GM19043 (cell line): ENCODE measurements around the gene GLT8D2.

ENCODE experiments used
- ATAC-seq: cut with Tn5 transposase; IDR thresholded peaks from one replicate; pipeline ENCODE4 v1.9.1; 2021; ENCODE audit warnings: low read depth; ENCODE audit not compliant: unreplicated experiment

Gene GLT8D2, protein sequence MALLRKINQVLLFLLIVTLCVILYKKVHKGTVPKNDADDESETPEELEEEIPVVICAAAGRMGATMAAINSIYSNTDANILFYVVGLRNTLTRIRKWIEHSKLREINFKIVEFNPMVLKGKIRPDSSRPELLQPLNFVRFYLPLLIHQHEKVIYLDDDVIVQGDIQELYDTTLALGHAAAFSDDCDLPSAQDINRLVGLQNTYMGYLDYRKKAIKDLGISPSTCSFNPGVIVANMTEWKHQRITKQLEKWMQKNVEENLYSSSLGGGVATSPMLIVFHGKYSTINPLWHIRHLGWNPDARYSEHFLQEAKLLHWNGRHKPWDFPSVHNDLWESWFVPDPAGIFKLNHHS

DNA sequence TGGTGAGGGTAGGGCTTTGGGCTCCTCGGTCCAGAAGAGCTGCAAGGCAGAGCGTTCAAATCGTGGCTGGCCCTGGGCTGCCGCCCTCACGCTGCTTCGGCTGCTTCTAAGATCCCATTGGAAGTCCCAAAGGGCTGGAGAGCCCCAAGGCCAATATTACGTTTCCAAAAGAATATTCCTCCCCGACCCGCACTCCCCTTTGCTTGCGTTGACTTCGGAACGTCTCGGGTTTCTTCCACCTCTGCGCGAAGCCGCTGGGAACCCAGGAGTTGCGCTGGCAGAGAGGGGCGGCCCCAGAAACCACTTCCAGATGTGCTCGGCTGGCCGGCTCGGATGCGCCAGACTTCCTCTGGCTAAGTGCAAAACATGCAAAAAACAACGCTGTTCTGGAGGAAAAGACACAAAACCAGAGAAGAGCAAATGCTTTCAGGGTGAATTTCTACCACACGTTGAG is at the start of gene GLT8D2:
TSS of gene GLT8D2 (minus strand) at position 285 of the 454 bp plus-strand sequence. CDS start 30,539 bp downstream, outside the sequence.
- no peak for ATAC-seq

DNA sequence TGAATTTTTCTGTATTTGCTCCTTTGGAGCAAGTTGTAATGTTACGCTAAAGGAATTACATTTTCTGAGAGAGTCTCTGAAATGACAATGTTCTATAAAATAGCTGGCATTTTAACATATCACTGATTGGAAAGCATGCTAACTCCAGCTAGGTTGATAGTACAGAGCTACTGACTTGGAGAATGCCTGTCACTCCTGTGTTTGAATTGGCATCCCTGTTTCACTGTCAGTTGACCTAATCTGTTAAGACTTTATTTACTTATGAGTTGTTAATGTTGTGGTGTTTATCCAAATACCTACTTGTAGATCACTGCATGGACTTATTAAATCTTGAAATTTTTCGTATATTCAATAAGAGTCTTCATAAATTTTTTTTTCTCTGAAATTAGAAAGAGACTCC is 48.0 kb upstream of the GLT8D2 start:
- no peak for ATAC-seq

DNA sequence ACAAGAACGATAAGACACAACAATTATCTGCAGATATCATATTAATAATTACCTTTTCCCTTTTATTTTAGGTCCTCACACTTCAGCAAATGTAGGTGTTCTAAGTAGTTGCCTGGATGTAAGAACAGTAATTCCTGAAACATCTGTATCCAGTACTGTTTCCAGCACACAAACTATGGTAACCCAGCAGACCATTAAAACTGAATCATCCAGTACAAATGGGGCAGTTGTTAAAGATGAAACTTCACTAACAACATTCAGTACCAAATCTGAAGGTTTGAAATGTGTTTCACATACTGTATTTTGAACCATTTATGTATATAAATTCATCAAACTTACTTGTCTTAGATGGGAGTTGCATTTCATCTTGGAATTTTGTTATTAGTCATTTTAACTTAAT is 45.3 kb upstream of the GLT8D2 start:
- ATAC-seq, result no peak

DNA sequence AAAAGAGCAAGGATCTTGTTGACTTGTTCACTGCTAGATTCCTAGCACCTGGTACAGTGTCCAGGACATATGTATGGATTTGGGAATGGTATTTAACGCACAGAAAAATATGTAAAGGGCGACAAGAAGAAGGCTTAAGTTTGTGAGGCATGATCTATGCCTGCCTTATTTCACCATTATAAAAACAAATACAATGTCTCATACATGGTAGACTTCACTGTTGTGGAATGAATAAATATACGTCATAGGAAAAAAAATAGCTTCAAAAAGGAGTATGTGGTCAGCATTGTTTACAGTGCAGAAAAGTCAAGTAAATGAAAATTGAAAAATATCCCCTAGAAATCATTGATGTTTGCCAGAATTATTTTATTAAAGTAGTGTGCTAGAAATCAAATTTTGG is 44.3 kb upstream of the GLT8D2 start:
- no peak for ATAC-seq

DNA sequence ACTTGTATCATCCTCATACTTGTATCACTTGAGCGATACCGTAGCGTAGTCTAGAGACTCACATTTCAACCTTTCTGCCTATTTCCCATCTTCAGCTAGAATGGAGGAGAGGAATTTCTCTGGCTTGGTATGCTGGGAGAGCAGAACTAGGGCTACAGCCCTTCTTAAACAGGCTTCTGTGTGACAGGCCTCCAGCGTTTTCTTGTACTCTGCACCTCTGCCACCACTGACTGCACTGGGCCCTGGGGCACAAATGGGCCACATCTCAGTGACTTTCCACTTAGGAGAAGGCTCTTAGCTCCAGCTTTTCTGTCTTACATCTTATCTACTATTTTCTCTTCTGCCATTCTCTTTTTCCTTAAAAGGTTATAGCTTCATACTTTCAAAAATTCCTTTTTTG is 41.1 kb upstream of the GLT8D2 start:
- no peak for ATAC-seq

DNA sequence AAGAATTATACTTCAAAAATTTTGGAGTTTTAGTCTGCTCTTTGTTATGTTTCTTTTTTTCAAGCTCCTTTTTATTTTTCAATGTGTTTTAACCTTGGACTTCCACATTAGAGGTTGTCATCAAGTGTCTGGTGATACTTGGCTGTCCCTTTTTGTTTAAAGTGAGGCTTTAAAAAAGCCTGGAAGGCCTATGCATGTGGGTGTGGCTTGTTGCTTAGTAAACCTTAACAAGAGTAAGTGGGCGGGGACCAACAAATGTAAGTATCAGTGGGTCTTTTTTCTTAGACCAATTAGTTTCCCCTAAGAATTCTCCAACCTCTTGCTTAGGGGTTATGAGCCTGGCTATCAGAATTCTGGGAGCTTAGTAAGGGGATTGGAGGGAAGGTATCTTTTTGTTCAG is 40.7 kb upstream of the GLT8D2 start:
- ATAC-seq, result no peak

DNA sequence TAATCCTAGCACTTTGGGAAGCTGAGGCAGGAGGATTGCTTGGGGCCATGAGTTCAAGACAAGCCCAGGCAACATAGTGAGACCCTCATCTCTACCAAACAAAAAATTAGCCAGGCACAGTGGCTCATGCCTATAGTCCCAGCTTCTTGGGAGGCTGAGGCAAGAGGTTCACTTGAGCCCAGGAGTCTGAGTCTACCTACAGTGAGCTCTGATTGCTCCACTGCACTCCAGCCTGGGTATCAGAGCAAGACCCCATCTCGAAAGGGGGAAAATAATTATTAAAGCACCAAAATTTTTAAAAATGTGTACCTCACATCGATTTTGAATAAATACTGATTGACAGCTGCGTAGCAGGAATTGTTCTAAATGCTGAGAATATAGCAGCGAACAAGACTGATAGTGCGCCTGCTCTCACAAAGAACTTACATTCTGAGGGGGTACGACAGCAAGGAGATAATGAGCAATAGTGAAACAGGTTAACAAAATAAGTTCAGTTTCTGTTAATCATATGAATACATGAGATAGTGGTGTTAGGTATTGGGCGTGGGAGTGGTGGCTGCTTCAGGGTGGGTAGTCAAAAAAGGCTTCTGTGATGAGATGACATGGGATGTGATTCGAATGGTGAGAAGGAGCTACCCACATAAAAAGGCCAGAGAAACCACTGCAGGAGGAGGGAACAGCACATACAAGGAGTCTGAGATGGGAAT is 33.9 kb upstream of the GLT8D2 start:
- no peak for ATAC-seq

DNA sequence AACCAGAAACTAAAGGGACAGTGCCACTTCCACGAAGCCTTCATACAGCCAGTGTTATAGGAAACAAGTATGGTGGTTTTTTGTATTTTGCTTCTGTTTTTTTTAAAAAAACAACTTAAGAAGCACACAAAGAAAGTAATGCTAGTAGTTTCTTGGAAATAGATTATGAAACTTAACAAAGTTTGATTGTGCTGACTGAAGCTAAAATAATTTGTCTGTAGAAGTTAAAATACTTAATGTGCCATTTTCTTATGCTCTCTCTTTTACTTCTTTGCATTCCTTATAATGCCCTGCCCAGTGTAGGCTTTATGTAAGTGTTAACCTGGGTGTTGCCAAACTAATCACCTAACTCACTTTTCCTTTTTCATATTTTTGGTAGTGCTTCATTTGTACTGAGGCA is 30.8 kb upstream of the GLT8D2 start:
- no peak for ATAC-seq

DNA sequence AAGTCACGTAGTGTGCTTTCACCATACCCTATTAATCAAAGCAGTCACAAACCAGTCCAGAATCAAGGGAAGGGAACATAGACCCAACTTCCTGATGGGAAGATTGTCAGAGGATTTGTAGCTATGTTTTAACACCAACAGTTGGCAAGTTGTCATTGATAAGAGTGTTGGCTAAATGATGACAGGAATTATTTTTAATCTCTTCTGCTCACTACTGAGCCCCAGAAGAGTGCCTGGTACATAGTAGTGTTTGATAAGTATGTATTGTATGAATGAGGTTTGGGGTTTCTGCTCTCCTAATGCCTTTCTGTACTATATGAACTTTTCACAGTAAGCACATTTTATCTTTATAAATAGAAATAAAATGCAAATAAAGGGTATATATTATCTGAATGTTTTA is 29.0 kb upstream of the GLT8D2 start:
- ATAC-seq, result no peak

DNA sequence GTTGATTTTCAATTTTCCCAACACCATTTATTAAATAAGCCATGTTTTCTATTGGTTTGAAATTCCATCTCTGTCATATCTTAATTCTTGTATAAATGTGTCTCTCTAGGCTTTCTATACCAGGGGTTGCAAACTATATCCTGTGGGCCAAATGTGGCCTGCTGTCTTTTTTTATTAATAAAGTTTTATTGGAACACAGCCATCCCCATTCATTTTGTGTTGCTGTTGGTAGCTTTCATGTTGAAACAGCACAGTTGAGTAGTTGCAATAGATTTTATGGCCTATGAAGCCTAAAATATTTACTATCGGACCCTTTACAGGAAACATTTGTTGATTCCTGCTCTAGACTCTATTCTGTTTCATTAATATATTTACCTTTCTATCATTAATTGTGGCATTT is 23.7 kb upstream of the GLT8D2 start:
- ATAC-seq, result no peak

DNA sequence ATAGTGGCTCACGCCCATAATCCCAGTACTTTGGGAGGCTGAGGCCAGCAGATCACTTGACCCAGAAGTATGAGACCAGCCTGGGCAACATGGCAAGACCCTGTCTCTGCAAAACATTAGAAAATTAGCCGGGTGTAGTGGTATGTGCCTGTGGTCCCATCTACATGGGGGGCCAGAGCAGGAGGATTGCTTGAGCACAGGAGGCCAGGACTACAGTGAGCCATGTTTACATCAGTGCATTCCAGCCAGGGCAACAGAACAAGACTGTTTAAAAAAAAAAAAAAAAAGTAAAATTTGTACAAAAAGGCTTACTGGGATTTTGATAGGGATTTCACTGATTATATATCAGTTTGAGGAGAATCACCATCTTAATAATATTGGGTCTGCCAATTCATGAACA is 22.1 kb upstream of the GLT8D2 start:
- ATAC-seq, result no peak

DNA sequence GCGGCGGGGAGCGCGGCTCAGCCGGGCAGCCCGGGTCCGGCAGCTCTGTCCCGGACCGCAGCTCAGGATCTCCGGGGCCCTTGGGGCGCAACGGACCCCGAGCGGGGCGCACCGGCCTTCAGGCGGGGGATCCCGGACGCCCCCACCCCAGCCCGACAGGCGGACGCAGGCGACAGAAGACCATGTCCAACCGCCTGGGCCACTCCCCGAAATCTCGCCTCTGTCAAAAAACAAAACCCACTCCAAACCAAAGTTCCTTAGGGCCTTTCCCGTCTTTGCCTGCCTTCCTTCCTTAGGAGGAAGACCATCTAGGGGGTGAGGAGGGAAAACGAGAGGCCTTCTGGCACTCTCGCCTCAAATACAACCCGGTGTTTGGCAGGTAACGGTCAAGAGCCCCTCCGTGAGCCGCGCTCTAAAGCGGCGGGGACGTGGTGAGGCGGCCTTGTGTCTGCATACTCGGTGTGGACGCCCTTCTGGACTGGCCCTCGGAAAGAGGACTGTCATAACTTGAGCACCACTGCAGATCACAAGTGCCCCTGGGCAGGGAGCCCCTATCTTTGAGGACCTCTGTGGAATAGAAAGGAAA is 14.9 kb upstream of the GLT8D2 start:
- ATAC-seq, result peak; percentile 17

DNA sequence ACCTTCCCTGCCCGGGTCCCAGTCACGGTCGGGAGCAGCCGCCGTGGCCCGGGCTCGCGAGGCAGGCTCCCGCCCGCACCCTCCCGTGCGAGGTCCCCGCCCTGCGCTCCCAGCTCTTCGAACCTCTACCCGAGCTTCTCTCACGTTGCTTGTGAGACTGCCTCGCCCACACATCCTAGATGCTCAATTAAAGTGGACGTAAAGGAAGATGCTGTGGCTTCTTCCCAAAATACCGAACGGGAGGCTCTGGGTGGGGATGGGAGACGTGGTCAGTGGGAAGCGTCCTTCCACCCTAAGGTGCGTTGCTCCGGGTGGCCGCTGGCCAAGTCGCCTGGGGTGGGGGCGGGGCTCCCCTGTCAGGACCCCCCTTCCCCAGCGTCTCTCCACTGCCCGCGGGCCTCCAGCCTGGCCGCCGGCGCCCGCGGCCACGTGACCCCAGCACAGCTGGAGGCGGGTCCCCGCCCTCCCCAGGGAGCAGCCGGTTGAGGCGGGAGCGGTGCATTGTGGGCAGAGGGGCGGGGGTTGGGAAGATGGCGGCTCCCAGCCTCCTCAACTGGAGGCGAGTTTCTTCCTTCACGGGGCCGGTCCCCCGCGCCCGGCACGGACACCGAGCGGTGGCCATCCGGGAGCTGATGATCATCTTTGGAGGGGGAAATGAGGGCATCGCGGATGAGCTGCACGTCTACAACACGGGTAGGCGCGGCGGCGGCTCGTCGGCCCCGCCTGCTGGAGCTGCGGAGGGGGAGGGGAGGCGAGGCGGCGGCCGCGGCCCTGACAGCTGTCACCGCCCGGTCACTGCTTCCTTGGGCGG is 14.2 kb upstream of the GLT8D2 start, which contains the start of gene HCFC2:
TSS of gene HCFC2 (plus strand) at position 501 of the 811 bp plus-strand sequence. CDS start at position 531, 30 bp downstream.
- peak; percentile 87 for ATAC-seq

DNA sequence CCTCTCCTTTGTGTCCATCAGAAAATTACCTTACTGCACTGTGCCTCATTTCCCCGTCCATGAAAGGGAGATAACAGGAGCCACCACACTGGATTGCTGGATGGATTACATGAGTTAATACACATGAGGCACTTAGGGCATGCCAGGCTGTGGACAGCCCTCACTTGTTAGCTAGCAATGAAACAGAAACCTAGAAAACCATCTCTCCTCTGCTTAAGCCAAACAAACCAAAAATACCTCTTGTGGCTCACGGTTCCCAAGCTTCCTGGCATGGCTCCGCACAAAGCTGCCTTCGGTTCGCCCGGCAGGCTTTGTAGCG is 13.7 kb upstream of the GLT8D2 start:
- peak; percentile 24 for ATAC-seq

DNA sequence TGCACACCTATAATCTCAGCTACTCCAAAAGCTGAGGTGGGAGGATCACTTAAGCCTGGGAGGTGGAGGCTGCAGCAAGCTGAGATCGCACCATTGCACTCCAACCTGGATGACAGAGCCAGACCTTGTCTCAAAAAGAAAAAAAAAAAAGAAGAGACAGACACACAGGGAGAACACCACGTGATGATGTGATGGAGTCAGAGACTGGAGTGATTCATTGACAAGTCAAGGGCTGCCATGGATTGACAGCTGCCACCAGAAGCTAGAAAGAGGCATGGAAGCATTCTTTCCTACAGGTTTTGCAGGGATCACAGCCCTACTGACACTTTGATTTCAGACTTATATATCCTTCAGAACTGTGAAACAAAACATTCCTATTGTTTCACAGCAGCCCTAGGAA is 10.8 kb upstream of the GLT8D2 start:
- no peak for ATAC-seq

DNA sequence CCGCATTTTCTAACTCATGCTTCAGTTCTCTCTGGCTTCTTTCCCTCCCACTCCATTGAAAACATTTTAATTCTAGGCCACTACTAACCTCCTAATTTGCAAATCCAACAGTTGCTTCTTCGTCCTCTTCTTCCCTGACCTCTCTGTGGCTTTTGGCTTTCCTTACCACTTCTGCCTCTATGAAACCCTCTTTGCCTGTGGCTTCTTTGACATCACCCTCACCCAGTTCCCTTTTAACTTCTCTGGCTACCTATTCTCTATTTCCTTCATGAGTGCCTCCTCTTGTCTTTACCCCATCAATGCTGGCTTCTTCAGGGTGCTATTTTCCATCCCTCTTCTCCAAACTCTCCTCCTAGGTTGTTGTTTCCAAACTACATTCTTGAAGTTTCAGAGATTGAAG is 10.0 kb upstream of the GLT8D2 start:
- ATAC-seq, result no peak

DNA sequence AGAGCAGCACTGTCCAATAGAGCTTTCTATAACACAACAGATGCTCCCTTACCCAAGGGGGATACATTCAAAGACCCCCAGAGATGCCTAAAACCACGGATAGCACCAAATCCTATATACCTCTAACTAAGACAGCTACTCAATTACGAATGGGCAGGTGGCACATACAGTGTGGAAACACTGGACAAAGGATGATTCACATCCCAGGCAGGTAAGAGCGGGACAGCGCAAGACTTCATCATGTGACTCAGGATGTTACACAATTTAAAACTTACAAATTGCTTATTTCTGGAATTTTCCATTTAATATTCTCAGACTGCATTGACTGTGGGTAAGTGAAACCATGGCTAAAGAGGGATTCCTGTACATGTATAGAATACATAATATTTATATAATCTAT is 8.8 kb upstream of the GLT8D2 start:
- no peak for ATAC-seq

DNA sequence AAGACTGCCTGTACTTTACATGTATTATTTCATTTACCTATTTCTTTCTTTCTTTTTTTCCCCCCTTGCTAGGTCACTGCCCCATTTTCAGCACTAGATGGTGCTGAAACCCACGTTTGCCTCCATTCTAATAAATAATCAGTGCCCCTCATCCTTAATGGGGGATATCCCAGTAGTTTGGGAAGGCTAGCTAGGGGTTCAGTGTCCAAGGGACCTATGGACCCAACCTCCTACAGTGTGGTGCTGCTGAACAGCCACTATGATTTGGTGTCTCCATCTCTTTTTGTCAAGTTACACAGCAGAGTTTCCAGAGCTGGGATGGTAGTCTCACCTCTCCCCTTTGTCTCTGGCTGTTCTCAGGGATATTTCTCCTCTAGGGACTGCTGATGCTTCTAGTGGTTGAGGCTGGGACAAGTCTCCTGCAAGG is 7.8 kb upstream of the GLT8D2 start:
- no peak for ATAC-seq

DNA sequence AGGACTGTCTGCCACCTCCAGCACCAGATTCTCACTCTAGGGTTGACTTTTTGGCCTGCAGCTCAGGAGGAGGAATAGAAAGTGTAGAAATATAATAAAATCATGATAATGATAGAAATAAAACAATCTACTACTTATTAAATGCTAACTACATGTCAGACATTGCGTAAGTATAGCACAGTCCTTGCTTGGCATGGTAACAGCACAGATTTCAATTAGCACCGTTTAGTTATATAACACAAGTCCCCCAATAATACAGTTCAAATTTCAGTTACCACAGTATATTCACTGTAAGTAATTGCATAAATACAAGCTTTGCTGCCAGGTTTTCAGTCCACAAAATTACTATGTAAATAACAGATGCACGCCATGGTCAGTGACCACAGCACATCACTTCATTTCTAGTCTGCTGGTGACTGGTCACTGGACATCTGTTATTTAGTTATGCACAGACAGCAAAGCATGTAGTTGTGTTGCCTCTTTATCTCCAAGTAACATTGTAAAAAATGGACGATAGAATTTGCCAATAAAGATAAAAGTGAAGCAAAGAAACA is 6.5 kb upstream of the GLT8D2 start:
- ATAC-seq, result no peak

DNA sequence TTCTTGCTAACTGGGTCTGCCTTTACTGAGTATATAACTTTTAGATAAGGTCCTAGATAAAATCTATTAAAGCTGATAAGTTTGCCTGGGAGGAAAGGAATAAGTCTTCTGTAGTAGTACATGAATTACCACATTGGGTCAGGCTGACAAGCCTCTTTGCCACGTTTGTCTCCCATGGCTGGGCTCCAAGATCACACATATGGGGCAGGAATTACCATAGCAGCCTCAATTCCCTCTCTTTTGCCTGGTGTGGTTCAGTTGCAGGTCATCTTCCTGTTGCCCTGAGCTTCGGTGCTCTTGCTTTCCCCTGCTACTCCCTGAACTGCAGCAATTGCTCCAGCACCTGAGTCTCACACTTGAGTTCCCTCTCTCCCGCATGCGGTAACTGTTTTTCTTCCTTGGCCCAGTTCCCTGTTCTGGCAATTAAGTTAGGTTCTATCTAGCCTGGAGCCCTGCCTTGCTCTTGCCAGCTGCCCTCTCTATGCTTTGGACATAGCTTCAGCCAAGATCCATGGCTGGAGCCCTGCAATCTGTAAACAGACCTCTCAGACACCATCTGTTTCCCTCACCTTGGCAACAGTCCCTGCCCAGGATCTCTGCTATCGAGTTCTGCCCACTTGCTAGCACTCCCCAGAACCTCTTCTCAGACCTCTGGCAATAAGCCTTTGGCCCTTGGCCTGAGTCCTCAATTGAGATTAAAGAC is 5.8 kb upstream of the GLT8D2 start:
- no peak for ATAC-seq
